HG02678 (cell line): ENCODE data around the gene MACROD2.

Experiments
- ATAC-seq: cut with Tn5 transposase; IDR thresholded peaks from one replicate; pipeline ENCODE4 v1.9.1; 2021; ENCODE audit warnings: mild to moderate bottlenecking, moderate library complexity; ENCODE audit not compliant: unreplicated experiment

MACROD2 gene

DNA sequence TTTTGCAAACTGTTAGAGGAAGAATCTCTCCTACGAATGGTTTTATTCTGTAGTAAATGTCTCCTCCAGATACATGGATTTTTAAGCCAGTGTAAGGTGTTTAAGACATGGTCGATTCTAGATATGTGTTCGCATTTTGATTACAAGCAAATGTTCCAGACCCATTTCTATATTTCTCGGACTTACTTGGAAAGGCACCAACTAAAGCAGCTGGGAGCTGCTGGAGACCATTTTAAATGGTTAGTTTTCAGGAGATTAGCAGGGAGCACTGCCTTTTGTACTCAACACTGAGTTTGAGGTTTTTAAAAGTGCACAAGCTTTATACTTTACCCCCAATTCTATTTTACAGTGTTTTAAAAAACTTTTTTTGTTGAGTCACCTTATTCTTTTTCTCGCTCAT, 1720.9 kb downstream of the MACROD2 start:
- ATAC-seq: no peak

GRCh38 chr20:15726416-15726815, 1731.1 kb downstream of the MACROD2 start:
- ATAC-seq: no peak

GRCh38 chr20:15734052-15734451, 1738.7 kb downstream of the MACROD2 start:
- no peak for ATAC-seq

- no peak for ATAC-seq
Observed at GRCh38 chr20:15739035-15739434, 1743.7 kb downstream of the MACROD2 start.

DNA sequence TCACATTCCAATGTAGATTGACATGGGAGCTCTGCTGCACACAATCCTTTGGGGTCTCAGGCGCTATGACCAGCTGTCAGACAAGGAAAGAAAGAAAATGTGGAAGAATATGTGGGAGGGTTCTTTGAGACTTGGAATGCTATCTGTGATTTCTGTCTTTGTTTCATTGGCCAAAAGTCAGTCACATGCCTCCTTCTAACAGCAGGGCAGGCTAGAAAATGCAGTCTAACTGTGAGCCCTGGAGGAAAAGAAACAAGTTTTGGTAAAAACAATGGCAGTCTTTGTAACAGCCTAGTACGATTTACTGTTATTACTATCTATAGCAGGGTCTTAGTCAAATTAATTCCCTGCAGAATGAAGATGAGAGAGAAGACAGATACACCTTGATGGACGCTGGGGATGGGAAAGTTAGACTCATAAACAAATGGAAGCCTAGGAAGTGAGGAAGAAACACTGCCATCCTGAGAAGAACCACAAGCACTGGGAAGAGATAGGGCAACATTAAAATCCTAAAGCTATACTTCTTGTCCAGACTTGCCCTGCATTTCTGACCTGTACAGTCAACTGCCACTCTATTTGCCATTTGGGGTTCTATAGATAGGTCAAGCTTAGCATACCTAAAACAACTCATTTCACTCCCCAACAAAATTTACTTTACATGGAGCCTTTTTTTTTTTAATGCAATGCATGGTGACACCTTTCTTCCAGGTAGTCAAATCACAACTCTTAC, 1744.9 kb downstream of the MACROD2 start:
- ATAC-seq: no peak

DNA sequence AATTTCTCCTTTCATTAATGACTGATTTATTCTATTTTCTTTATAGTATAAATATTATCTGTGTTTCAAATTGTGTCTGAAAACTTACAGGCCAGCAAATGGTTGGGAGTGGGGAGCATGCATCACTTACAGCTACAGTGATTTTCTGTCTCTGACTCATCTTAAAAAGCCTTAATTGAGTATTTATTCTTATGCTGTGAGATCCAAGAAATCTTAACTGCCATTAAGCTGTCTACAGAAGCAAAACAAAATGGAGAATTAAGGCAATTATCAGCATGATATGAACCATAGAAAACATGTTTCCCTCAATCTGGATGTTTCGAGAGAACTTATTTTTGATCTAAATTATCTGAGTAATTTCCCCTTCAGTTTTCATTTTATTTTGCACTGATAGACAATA, 1746.8 kb downstream of the MACROD2 start:
- ATAC-seq: no peak

GRCh38 chr20:15742627-15743026, 1747.3 kb downstream of the MACROD2 start:
- no peak for ATAC-seq

DNA sequence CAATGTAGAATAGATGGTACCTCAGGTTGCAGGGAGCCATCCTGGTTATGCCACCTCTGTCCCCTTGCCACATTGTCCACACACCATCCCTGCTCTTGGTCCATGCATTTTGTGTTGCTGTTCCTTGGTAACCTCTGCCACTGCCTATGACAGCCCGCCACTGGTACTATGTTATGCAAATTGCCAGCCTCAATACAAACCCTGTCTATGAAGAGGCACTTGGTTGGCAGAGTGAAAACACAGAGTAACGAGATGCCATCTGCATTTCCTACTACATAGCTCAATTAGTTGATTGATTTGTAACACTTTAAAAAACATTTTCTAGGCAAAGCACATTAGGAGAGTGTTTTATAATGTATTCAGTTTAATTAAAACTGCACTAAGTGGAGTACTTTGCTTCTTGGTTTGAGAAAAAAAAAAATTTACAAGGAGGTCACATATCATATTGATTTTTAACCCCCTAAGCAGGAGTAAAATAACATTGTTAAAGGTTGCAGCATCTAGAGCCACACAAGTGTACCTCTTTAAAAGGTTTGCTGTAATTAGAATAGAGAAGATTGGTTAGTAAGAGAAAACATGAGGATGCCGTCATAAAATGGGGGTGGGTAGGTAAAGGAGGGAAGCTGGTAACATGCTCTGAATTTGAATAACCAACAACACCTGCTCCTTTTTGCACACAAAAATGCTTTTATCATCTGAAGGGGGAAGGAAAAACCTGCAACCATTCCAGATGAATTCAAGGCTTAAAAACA, 1760.9 kb downstream of the MACROD2 start:
- ATAC-seq: no peak

- no peak for ATAC-seq
Observed at GRCh38 chr20:15756754-15757115, 1761.4 kb downstream of the MACROD2 start.

DNA sequence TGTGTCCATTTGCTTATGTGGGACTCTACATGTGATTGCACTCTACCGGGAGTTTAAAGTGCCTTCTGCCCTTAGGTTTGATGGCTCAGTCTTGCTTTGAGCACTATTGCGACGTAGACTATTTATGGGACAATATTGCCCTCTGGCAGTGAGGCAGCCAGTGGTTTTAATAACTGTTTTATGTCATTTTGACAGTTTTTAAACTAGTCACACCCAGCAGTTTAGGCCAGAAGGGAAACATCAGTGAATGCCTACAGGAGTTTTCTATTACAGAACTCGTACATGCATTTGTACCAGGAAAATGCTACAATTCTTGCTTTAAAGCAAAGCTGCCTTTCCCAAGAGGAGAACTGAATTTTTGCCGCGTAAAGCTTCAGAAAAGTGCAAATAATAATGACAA, 1764.3 kb downstream of the MACROD2 start:
- no peak for ATAC-seq

DNA sequence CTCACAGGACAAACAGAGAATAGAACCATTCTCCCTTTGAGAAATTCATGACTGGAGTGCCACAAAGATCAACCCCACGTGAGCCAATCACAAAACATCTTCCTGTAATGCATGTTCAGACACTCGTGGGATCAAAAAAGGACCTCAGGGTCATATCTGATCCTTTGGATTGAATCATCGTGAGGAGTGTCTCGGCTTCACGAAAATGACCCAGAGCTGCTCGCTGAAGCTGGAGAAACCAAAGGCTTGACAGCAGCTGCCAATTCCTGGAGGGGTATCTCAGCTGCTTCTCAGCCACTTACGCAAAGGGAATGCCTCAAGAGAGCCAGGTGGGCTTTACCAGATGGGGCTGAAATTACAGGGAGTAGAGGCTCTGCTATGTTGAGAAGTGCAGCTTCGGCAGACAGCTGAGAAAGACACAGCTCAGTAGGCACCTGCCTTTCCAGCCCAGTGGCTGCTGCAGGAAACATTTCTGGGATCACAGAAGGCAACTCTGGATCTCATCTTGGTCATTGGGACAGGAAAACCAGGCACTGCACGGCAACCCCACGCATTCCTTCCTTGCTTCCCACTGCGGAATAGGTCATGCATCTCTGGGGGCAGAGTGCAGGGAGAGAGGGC, 1764.8 kb downstream of the MACROD2 start:
- no peak for ATAC-seq

DNA sequence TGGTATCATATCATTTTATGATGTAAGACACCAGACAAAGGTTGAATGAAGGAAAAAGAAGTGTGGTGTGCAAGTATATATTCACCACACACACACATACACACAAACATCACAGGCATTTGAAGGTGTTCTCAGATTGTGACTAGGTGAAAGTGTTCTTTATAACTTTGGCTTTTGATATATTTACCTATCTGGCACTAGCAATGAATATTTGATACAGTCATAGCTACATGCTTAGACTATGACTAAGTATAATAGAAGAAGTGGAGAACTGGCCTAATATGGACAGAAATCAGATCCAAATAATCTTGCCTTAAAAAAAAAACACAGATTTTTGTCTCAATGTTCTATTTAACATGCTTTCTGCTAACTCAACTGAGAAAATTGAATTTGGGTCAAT, 1768.0 kb downstream of the MACROD2 start:
- no peak for ATAC-seq

DNA sequence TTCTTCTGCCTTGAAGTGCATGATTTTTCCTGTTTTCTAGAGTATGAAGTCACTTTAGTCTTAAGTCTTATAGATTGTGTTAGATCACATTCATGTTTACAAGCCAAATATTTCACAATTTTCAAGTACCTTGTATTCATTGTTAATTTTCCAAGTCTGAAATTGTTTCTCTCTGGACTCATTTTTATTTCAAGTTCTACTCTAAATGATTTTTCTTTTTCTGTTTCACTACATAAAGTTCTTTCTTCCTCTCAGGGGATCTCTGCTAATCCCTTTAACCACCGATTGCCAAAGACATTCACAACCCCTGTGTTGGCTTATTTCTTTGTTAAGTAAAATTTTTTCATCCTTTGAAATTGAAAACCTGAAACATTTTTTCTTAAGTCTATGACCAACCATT, 1772.3 kb downstream of the MACROD2 start:
- ATAC-seq: no peak

DNA sequence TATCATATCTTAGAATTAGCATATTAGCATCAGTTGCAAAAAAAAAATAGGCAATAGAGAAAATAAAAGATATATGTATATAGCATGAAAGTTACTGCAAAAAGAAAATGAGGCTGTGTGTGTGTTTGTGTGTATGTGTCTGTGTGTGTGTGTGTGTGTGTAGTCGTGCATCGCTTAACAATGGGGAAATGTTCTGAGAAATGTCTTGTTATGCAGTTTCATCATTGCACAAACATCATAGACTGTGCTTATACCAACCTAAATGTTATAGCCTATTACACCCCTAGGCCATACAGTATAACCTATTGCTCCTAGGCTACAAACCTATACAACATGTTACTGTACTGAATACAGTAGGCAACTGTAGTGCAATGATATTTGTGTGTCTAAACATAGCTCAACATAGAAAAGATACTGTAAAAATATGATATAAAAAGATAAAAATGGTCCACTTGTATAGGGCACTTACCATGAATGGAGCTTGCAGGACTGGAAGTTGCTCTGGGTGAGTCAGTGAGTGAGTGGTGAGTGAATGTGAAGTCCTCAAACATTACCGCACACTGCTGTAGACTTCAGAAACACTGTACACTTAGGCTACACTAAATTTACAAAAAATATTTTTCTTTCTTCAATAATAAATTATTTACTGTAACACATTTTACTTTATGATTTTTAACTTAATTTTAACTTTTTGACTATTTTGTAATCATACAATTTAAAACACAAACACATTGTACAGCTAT, 1772.9 kb downstream of the MACROD2 start:
- ATAC-seq: no peak

DNA sequence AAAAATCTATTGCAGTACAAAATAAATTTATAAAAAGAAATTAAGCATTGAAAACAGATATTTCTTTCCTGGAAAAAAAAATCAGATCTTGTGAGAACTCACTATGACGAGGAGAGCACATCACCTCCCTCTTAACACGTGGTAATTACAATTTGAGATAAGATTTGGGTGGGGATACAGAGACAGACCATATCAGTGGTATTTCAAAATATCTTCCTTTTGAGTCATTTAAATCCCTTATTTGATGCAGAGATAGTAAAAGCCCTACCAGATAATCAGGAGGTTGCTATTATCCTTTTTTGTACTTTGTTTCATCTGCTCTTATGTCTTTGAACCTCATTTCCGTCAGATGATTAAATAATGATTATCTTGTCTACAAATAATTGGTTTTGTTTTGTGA, 1777.5 kb downstream of the MACROD2 start:
- no peak for ATAC-seq

GRCh38 chr20:15774926-15775325, 1779.6 kb downstream of the MACROD2 start:
- ATAC-seq: no peak

- no peak for ATAC-seq
Observed at GRCh38 chr20:15776770-15777466, 1781.6 kb downstream of the MACROD2 start.

DNA sequence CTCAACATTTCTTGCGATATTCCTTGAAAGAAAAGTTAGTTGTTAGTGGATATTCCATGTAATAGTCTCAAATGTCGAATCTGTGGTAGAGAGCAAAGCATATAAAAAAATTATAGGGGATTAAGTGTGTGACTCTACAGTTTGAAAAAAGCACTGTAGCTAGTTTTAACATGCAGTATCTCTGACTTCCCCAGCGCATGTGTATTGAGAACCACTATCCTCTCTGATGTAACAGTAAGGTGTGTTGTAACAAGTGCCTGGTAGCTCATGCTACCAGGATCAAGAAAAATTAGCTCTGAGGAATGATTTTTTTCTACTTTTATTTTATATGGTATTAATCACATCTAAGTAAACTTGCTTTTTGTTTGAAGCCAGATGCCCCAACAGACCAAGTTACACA, 1788.7 kb downstream of the MACROD2 start:
- ATAC-seq: no peak

GRCh38 chr20:15789079-15789478, 1793.8 kb downstream of the MACROD2 start:
- ATAC-seq: no peak

GRCh38 chr20:15792855-15793254, 1797.5 kb downstream of the MACROD2 start:
- ATAC-seq: no peak

DNA sequence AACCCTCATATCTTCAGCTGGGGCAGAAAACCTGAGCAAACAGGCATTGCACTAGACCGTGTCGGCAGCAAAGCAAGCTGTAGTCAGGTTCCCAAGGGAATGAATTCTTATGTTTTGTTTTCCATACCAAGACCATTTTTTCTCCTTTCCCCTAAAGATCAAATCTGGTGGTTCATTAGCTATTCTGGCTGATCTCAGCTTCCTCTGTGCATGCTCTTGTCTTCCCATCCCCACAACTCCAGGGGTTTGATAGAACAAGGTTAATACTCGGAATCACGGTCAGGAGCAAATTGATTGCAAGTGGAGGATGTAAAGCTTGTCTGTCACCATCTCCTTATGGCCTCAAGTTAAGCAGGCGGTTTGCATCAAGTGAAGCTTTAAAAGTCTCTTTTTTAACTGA, 1799.1 kb downstream of the MACROD2 start:
- ATAC-seq: no peak
